PFSK-1 (cell line): ENCODE measurements around the gene APRT.

Experiments
- FOXP2 ChIP-seq: optimal IDR thresholded peaks from 2 replicates; pipeline ENCODE3; 2011; ENCODE audit warnings: borderline replicate concordance, control low read depth, inconsistent platforms; ENCODE audit not compliant: insufficient read depth; ENCODE audit errors: extremely low read length, extremely low read depth
- POLR2AphosphoS5 ChIP-seq: IDR thresholded peaks from 2 replicates; pipeline ENCODE4 v1.6.1; 2012; ENCODE audit warnings: low read depth, mild to moderate bottlenecking, control low read depth, low read length, moderate library complexity
- SIN3A ChIP-seq: IDR thresholded peaks from 2 replicates; pipeline ENCODE4 v1.6.1; 2012; ENCODE audit warnings: mild to moderate bottlenecking, low read length, moderate library complexity, borderline replicate concordance; ENCODE audit not compliant: insufficient read depth
- TAF1 ChIP-seq: IDR thresholded peaks from 2 replicates; pipeline ENCODE4 v1.6.1; 2012; ENCODE audit warnings: low read length, control low read depth, borderline replicate concordance; ENCODE audit not compliant: insufficient read depth
- TF ChIP-seq, protein P1 (sequence below), 2 experiments: IDR thresholded peaks; 2 replicates each; pipeline versions ENCODE4 v1.6.1 to v1.8.0; 2011 to 2012; ENCODE audit warnings: low read depth in 2 of 2, low read length in 2 of 2, control low read depth in 1 of 2, inconsistent platforms in 1 of 2, mild to moderate bottlenecking in 1 of 2, moderate library complexity in 1 of 2; ENCODE audit not compliant: insufficient read depth in 1 of 2

The APRT gene

GRCh38 chr16:88803264-88803987, 8.3 kb downstream of the APRT start, which contains the start of gene CDT1:
Gene CDT1, plus strand, starts transcription at chr16:88803789. Its CDS starts 43 bp downstream, at chr16:88803832.
- TF ChIP-seq, protein P1, sequence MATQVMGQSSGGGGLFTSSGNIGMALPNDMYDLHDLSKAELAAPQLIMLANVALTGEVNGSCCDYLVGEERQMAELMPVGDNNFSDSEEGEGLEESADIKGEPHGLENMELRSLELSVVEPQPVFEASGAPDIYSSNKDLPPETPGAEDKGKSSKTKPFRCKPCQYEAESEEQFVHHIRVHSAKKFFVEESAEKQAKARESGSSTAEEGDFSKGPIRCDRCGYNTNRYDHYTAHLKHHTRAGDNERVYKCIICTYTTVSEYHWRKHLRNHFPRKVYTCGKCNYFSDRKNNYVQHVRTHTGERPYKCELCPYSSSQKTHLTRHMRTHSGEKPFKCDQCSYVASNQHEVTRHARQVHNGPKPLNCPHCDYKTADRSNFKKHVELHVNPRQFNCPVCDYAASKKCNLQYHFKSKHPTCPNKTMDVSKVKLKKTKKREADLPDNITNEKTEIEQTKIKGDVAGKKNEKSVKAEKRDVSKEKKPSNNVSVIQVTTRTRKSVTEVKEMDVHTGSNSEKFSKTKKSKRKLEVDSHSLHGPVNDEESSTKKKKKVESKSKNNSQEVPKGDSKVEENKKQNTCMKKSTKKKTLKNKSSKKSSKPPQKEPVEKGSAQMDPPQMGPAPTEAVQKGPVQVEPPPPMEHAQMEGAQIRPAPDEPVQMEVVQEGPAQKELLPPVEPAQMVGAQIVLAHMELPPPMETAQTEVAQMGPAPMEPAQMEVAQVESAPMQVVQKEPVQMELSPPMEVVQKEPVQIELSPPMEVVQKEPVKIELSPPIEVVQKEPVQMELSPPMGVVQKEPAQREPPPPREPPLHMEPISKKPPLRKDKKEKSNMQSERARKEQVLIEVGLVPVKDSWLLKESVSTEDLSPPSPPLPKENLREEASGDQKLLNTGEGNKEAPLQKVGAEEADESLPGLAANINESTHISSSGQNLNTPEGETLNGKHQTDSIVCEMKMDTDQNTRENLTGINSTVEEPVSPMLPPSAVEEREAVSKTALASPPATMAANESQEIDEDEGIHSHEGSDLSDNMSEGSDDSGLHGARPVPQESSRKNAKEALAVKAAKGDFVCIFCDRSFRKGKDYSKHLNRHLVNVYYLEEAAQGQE (IDR thresholded peaks at IDR 0.05; ENCODE audit: insufficient read depth in 1 of 2, low read depth in 2 of 2, low read length in 2 of 2), result no peak
- TF ChIP-seq TAF1 (peak; percentile 75), SIN3A (peak; percentile 82; the same call in 1 of the 2 replicates)

DNA sequence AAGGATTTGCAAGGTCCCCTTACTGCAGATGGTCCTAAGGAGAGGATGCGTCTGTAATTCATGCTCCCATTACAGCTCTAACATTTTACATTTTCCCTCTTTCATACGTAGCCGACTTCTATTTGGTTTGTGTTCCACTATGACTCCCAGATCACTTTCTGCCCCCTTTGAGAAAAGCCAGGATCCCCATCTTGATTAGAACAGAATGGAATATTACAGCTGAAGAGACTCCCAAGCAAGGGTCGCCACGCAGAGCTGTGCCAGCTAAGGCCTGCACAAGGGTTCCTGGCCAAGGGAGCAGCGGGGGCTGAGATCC, 11.5 kb downstream of the APRT start:
- TF ChIP-seq TAF1 (no peak), POLR2AphosphoS5 (no peak), FOXP2 (no peak), SIN3A (no peak)
- TF ChIP-seq, protein P1 (IDR thresholded peaks at IDR 0.05; ENCODE audit: insufficient read depth in 1 of 2, low read depth in 2 of 2, low read length in 2 of 2), result no peak

DNA sequence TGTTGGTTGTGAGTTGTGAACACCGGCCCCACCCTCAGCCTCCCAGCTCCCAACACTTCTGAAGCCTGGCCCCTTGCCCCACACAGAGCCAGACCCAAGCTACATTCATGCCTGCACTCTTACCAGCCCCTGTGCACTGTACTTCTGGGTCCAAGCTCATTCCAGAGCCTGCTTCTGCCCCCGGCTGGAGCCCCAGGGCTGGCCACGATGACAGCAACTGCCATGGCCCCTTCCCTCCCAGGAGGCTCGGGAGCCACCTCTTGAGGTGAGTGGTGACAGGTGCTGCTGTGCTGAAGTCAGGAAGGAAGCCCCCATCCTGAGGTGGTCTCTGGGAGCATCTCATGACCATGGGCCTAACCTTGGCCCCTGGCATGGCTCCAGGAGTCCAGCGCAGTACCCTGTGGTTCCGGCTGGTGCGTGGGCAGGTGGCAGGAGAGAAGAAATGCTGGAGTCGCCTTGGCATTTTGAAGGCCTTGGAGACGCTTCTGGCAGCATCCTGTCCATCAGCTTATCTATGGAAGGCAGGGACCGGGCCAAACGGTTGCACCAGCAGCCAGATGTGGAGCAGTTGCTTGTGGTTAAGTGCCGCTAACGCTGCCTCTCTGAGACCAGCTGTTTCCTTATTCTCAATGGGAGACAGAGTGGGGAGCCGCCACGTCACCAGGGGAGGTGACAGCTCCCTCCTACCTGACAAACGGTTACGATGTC, 12.0 kb downstream of the APRT start:
- no peak for TF ChIP-seq FOXP2
- TF ChIP-seq TAF1, result no peak
- TF ChIP-seq, protein P1 (IDR thresholded peaks at IDR 0.05; ENCODE audit: insufficient read depth in 1 of 2, low read depth in 2 of 2, low read length in 2 of 2), result no peak
- no peak for TF ChIP-seq POLR2AphosphoS5
- TF ChIP-seq SIN3A, result no peak

DNA sequence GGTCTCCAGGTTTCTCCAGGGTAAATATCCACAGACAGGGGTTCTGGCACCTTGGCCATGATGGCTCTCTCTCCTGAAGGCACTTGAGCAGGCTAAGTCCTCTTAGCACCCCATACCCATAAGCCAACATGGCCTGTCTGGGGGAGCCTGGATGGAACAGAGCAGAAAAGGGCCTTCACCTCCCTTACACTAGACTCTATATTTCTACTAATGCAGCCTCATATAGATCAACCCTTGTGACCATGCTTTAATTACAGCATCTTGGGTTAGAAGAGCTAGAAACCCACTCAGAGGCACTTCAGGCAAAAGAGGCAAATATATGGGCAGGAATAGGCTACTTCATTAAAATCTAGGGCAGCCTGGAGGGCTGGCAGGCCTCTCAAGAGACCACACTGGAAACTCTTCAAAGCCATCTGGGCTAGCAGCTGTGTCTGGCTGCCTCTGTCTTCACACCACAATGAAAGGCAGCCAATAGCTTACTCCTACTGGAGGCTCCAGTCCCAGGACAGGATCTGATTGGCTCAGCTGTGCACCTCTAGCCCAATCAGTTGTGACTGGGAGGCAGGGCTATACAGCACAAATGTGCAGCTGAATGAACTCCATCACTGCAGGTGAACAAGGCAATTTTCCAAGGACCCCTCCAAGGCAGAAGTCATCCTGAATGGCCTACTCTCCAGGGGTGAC, 12.8 kb downstream of the APRT start:
- TF ChIP-seq SIN3A (no peak), POLR2AphosphoS5 (no peak), TAF1 (no peak), FOXP2 (no peak)
- TF ChIP-seq, protein P1 (IDR thresholded peaks at IDR 0.05; ENCODE audit: insufficient read depth in 1 of 2, low read depth in 2 of 2, low read length in 2 of 2), result no peak
